K562 (cell line): ENCODE data around the gene SCG3. TPM values are rescaled to one million over a fixed set of nuclear protein-coding genes. Genes with fewer than 3 reads are reported as not detected.

Experiments
- ARID1B ChIP-seq: fragments of 450-650 bp; IDR thresholded peaks from 2 replicates; pipeline ENCODE4 v1.6.1; 2016; ENCODE audit warnings: antibody characterized with exemption, mild to moderate bottlenecking, inconsistent platforms
- CHD2 ChIP-seq: IDR thresholded peaks from 2 replicates; pipeline ENCODE4 v1.6.1; 2011; ENCODE audit warnings: low read depth, low read length
- CREB1 ChIP-seq, 2 experiments: sonication (generic) in 1 of 2; formaldehyde crosslinking in 1 of 2; IDR thresholded peaks; 2 replicates each; pipeline versions ENCODE4 v1.6.1 to v1.8.0; 2012 to 2022; ENCODE audit warnings: inconsistent platforms in 1 of 2, mild to moderate bottlenecking in 1 of 2, missing genetic modification reagents in 1 of 2, moderate library complexity in 1 of 2
- ELK1 ChIP-seq: sonication (generic); formaldehyde crosslinking; IDR thresholded peaks from 2 replicates; pipeline ENCODE4 v1.8.1; 2022; ENCODE audit warnings: missing genetic modification reagents
- FOXJ3 ChIP-seq: sonication (generic); formaldehyde crosslinking; IDR thresholded peaks from 2 replicates; pipeline ENCODE4 v1.4.0; 2020; ENCODE audit warnings: mild to moderate bottlenecking, missing genetic modification reagents
- GATA2 ChIP-seq: sonication (generic); formaldehyde crosslinking; IDR thresholded peaks from 2 replicates; pipeline ENCODE4 v1.4.0; 2020; ENCODE audit warnings: mild to moderate bottlenecking, missing genetic modification reagents
- KAT7 ChIP-seq: sonication (generic); formaldehyde crosslinking; IDR thresholded peaks from 2 replicates; pipeline ENCODE4 v1.8.0; 2022; ENCODE audit warnings: missing genetic modification reagents, mild to moderate bottlenecking, borderline replicate concordance
- KLF16 ChIP-seq: IDR thresholded peaks from 2 replicates; pipeline ENCODE4 v1.6.1; 2016; ENCODE audit warnings: antibody characterized with exemption
- LARP7 ChIP-seq: fragments of 450-650 bp; IDR thresholded peaks from 2 replicates; pipeline ENCODE4 v1.6.1; 2016
- LEF1 ChIP-seq: fragments of 450-650 bp; IDR thresholded peaks from 2 replicates; pipeline ENCODE4 v1.6.1; 2016; ENCODE audit warnings: mild to moderate bottlenecking
- PHB2 ChIP-seq: fragments of 450-650 bp; IDR thresholded peaks from 2 replicates; pipeline ENCODE4 v1.6.1; 2017; ENCODE audit warnings: low read depth
- POU5F1 ChIP-seq: fragments of 150-350 bp; IDR thresholded peaks from 2 replicates; pipeline ENCODE4 v1.6.1; 2014; ENCODE audit warnings: borderline replicate concordance, low read length, low read depth, mild to moderate bottlenecking; ENCODE audit not compliant: partially characterized antibody
- PRPF4 ChIP-seq: fragments of 200-400 bp; formaldehyde crosslinking; IDR thresholded peaks from one replicate; pipeline ENCODE4 v1.6.1; 2017; ENCODE audit warnings: low read length, low read depth, mild to moderate bottlenecking; ENCODE audit not compliant: insufficient read depth, poor library complexity, severe bottlenecking
- RBBP5 ChIP-seq: fragments of 200-600 bp; sonication (generic); IDR thresholded peaks from 2 replicates; pipeline ENCODE4 v1.6.1; 2012; ENCODE audit warnings: borderline replicate concordance, mild to moderate bottlenecking, low read length, control low read depth, inconsistent platforms; ENCODE audit not compliant: insufficient read depth, poor library complexity, severe bottlenecking
- SIN3B ChIP-seq: fragments of 450-650 bp; IDR thresholded peaks from 2 replicates; pipeline ENCODE4 v1.6.1; 2017; ENCODE audit warnings: low read depth, mild to moderate bottlenecking, moderate library complexity
- SMARCA5 ChIP-seq: fragments of 450-650 bp; IDR thresholded peaks from 2 replicates; pipeline ENCODE4 v1.6.1; 2016
- ZBTB49 ChIP-seq: sonication (generic); formaldehyde crosslinking; IDR thresholded peaks from 2 replicates; pipeline ENCODE4 v1.8.0; 2022; ENCODE audit warnings: missing genetic modification reagents, mild to moderate bottlenecking, borderline replicate concordance
- ZMIZ1 ChIP-seq, 2 experiments: fragments of 150-350 bp in 1 of 2; IDR thresholded peaks; 2 replicates each; pipeline ENCODE4 v1.6.1; 2012 to 2016; ENCODE audit warnings: low read depth in 2 of 2, low read length in 2 of 2, mild to moderate bottlenecking in 1 of 2, moderate library complexity in 1 of 2
- ZNF143 ChIP-seq: sonication (generic); formaldehyde crosslinking; IDR thresholded peaks from 2 replicates; pipeline ENCODE4 v1.9.0; 2022; ENCODE audit warnings: mild to moderate bottlenecking, missing genetic modification reagents
- polyA plus RNA-seq, 8 experiments: library from polyadenylated mRNA; depleted of rRNA in 4 of 8; stranded (reverse) in 5 of 8; unstranded in 3 of 8; fragments of >200 nt; fragmentation: Nextera tagmentation in 2 of 8; fragmentation: Illumina TruSeq in 1 of 8; extraction: Ambion mirVana in 2 of 8; extraction: Trizol in 1 of 8; gene quantifications; 2 replicates each; pipeline versions ENCODE4 v1.2.1 to v1.2.3, GENCODE V29; 2011 to 2014; ENCODE audit warnings: inconsistent platforms in 1 of 8, missing spikeins in 1 of 8
- total RNA-seq, 7 experiments: library from RNA; depleted of rRNA in 6 of 7; stranded (reverse); fragments of >200 nt in 6 of 7; fragmentation: Illumina TruSeq in 2 of 7; extraction: Trizol in 2 of 7; gene quantifications; 2 replicates each; pipeline versions ENCODE4 v1.2.1 to v1.2.3, GENCODE V29; 2011 to 2021; ENCODE audit warnings: low replicate concordance in 1 of 7
- TF ChIP-seq, protein P1 (sequence below): fragments of 450-650 bp; formaldehyde crosslinking; conservative IDR thresholded peaks from 2 replicates; pipeline ENCODE4 v1.4.0; 2022; ENCODE audit warnings: mild to moderate bottlenecking, missing genetic modification characterization

The SCG3 gene
- total and polyA plus RNA-seq, 9 of the 15 experiments (the other 6 are each of a cell fraction or from before 2014, with no cell fraction given) = 13.0 to 43.8 (median 21.0) TPM

DNA sequence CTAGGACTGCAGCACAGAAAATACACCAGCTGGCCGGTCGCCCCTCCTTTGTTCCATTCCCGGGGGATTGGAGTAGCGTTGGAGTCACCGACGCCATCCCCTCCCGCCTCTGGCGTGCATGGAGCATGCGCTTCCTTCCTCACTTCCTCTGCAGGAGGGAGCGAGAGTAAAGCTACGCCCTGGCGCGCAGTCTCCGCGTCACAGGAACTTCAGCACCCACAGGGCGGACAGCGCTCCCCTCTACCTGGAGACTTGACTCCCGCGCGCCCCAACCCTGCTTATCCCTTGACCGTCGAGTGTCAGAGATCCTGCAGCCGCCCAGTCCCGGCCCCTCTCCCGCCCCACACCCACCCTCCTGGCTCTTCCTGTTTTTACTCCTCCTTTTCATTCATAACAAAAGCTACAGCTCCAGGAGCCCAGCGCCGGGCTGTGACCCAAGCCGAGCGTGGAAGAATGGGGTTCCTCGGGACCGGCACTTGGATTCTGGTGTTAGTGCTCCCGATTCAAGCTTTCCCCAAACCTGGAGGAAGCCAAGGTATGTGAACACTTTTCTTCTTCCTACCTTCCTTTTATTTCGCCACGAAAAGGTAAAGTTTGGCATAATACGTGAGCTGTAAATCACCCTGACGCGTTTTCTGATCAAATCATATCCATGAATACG is at the start of gene SCG3 (continued):
- TF ChIP-seq ZMIZ1 (IDR thresholded peaks at IDR 0.05; ENCODE audit: low read depth in 2 of 2, low read length in 2 of 2) (no peak), SIN3B (no peak), FOXJ3 (CRISPR knock-in tag) (no peak), LEF1 (no peak), ZBTB49 (CRISPR knock-in tag) (no peak), GATA2 (peak; percentile 54), PRPF4 (no peak), CHD2 (0 out of 2 replicates have a peak, but pooled peaks have one; percentile 17), CREB1 (IDR thresholded peaks at IDR 0.05) (peak; percentile 97), CREB1 (CRISPR knock-in tag; IDR thresholded peaks at IDR 0.05) (peak; percentile 98), POU5F1 (no peak), ZNF143 (CRISPR knock-in tag) (no peak), RBBP5 (no peak), KAT7 (no peak; the same call in 1 of the 2 replicates), PHB2 (no peak), KLF16 (no peak), LARP7 (no peak), SMARCA5 (no peak), ELK1 (CRISPR knock-in tag) (no peak), ARID1B (peak; percentile 32; the same call in 1 of the 2 replicates)
- TF ChIP-seq, protein P1, sequence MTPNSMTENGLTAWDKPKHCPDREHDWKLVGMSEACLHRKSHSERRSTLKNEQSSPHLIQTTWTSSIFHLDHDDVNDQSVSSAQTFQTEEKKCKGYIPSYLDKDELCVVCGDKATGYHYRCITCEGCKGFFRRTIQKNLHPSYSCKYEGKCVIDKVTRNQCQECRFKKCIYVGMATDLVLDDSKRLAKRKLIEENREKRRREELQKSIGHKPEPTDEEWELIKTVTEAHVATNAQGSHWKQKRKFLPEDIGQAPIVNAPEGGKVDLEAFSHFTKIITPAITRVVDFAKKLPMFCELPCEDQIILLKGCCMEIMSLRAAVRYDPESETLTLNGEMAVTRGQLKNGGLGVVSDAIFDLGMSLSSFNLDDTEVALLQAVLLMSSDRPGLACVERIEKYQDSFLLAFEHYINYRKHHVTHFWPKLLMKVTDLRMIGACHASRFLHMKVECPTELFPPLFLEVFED (CRISPR knock-in tag) = no peak
